CD4-positive, alpha-beta T cell (primary cell): Measurements from ENCODE around the gene CYP26C1. TPM values are rescaled to one million over a fixed set of nuclear protein-coding genes. Genes with fewer than 3 reads are reported as not detected.

Experiments used
- ATAC-seq: fragments of 200-7000 bp; cut with Tn5 transposase; one replicate; pipeline ENCODE4 v1.10.0; 2022; ENCODE audit warnings: mild to moderate bottlenecking; ENCODE audit not compliant: poor library complexity
- CTCF ChIA-PET: fragments of 350-600 bp; sonication (Branson Sonifier 250); formaldehyde crosslinking; loops from one replicate; lab custom pipeline; 2021; ENCODE audit warnings: antibody characterized with exemption, inconsistent platforms; lab: Charles Lee
- POLR2A ChIA-PET: fragments of 350-600 bp; sonication (Branson Sonifier 250); formaldehyde crosslinking; loops from one replicate; lab custom pipeline; 2021; ENCODE audit warnings: antibody characterized with exemption, inconsistent platforms; lab: Charles Lee
- DNase-seq, 14 experiments: peaks; one replicate each; pipeline ENCODE4 v3.0.0-alpha.2; 2013 to 2020; ENCODE audit warnings: mixed read lengths in 2 of 14
- H3K27ac ChIP-seq, 2 donors: one replicate each; pipeline versions ENCODE4 v1.5.1 to v1.7.0; 2013; ENCODE audit warnings: low read length in 2 of 2, low read depth in 1 of 2, mild to moderate bottlenecking in 1 of 2
- H3K27me3 ChIP-seq, 2 experiments: 1 replicate in 1 of 2; 2 replicates in 1 of 2; pipeline versions ENCODE4 v1.6.1 to v1.7.0; 2013; ENCODE audit warnings: low read length in 2 of 2, control low read depth in 1 of 2, mild to moderate bottlenecking in 1 of 2, moderate library complexity in 1 of 2; ENCODE audit not compliant: insufficient read depth in 2 of 2, control insufficient read depth in 1 of 2
- H3K36me3 ChIP-seq: one replicate; pipeline ENCODE4 v1.6.1; 2013; ENCODE audit warnings: low read length, control low read depth; ENCODE audit not compliant: insufficient read depth
- H3K4me1 ChIP-seq: one replicate; pipeline ENCODE4 v1.6.1; 2013; ENCODE audit warnings: low read length, control low read depth; ENCODE audit not compliant: insufficient read depth
- H3K4me3 ChIP-seq: one replicate; pipeline ENCODE4 v1.5.1; 2013; ENCODE audit warnings: mild to moderate bottlenecking, low read length, moderate library complexity
- H3K9me3 ChIP-seq, 2 experiments: 1 replicate in 1 of 2; 2 replicates in 1 of 2; pipeline versions ENCODE4 v1.6.1 to v1.7.0; 2013; ENCODE audit warnings: low read length in 2 of 2, mild to moderate bottlenecking in 2 of 2, control low read depth in 1 of 2, moderate library complexity in 1 of 2; ENCODE audit not compliant: control insufficient read depth in 1 of 2, insufficient read depth in 1 of 2
- H3K27ac Mint-ChIP-seq: one replicate; pipeline ENCODE4 v1.8.0; 2020; ENCODE audit warnings: mixed read lengths
- H3K27me3 Mint-ChIP-seq: one replicate; pipeline ENCODE4 v1.8.0; 2021; ENCODE audit warnings: mixed read lengths
- H3K36me3 Mint-ChIP-seq: one replicate; pipeline ENCODE4 v1.8.0; 2021; ENCODE audit warnings: low read depth, mixed read lengths
- H3K4me1 Mint-ChIP-seq: one replicate; pipeline ENCODE4 v1.8.0; 2021; ENCODE audit warnings: low read depth, mixed read lengths
- H3K4me3 Mint-ChIP-seq: one replicate; pipeline ENCODE4 v1.8.0; 2020; ENCODE audit warnings: mild to moderate bottlenecking, mixed read lengths
- H3K9me3 Mint-ChIP-seq: one replicate; pipeline ENCODE4 v1.8.0; 2020; ENCODE audit warnings: mixed read lengths
- CTCF ChIP-seq: fragments of 200-600 bp; IDR thresholded peaks from one replicate; pipeline ENCODE4 v1.8.0; 2022; ENCODE audit warnings: antibody characterized with exemption, mild to moderate bottlenecking
- intact Hi-C, 2 experiments: fragments of 100-400 bp; cut with DNase I in 1 of 2; cut with micrococcal nuclease in 1 of 2; formaldehyde crosslinking; loops; one replicate each; pipeline versions ENCODE4 v1.15.1 to v1.9.0; 2023 to 2025; cut with DNase I, micrococcal nuclease
- total RNA-seq, 174 experiments: library from RNA in 2 of 174; stranded (reverse) in 2 of 174; gene quantifications; one replicate each; pipeline ENCODE4 v1.2.3 and lab custom pipeline; 2021 to 2026

Gene CYP26C1
- total RNA-seq, 2 experiments from 2014 or later = 0.14 TPM; not detected in 1

GRCh38 chr10:93090619-93091018 lies 30.0 kb downstream of the CYP26C1 start:
- no peak for DNase-seq
- Mint-ChIP-seq H3K4me1 (no peaks in the 10 kb centered on the region), H3K27me3 (peaks cover 13% of the 10 kb centered on the region), H3K4me3 (no peak overlapping the region), H3K36me3 (no peaks in the 10 kb centered on the region), H3K27ac (no peak overlapping the region), H3K9me3 (no peaks in the 10 kb centered on the region)
- intact Hi-C loops = no loop called here
- Histone ChIP-seq H3K27me3 (no peaks in the 10 kb centered on the region), H3K9me3 (no peaks in the 10 kb centered on the region), H3K27ac (no peak overlapping the region), H3K4me3 (no peak overlapping the region), H3K4me1 (no peaks in the 10 kb centered on the region), H3K36me3 (no peaks in the 10 kb centered on the region)
- no peak for TF ChIP-seq CTCF
- ATAC-seq = no peak
- POLR2A ChIA-PET = no interaction called here
- CTCF ChIA-PET = no interaction called here

DNA sequence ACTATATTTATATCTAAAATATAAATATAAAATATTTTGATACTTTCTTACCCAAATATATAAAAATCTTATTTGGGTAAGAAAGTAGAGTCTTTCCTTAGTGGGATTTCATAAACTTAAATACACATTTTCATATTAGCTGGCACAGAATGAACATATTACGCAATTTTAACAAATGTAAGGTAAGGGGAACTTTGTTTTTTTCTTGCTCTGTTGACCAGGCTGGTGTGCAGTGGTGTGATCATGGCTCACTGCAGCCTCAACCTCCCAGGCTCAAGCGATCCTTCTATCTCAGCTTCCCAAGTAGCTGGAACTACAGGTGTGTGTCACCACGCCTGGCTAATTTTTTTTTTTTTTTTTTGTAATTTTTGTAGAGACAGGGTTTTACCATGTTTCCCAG lies 31.4 kb downstream of the CYP26C1 start:
- H3K27me3 Mint-ChIP-seq = peaks cover 13% of the 10 kb centered on the region
- H3K9me3 Mint-ChIP-seq = no peaks in the 10 kb centered on the region
- CTCF ChIA-PET = no interaction called here
- Histone ChIP-seq H3K27me3 (no peaks in the 10 kb centered on the region), H3K9me3 (no peaks in the 10 kb centered on the region), H3K27ac (no peak overlapping the region), H3K4me1 (no peaks in the 10 kb centered on the region), H3K36me3 (no peaks in the 10 kb centered on the region), H3K4me3 (no peak overlapping the region)
- intact Hi-C loops = no loop called here
- no peak for ATAC-seq
- no peaks in the 10 kb centered on the region for H3K4me1 Mint-ChIP-seq
- H3K36me3 Mint-ChIP-seq = no peaks in the 10 kb centered on the region
- no peak for TF ChIP-seq CTCF
- H3K4me3 Mint-ChIP-seq = no peak overlapping the region
- POLR2A ChIA-PET = no interaction called here
- DNase-seq = no peak
- no peak overlapping the region for H3K27ac Mint-ChIP-seq

- POLR2A ChIA-PET = no interaction called here
- H3K9me3 Mint-ChIP-seq = no peaks in the 10 kb centered on the region
- Histone ChIP-seq H3K36me3 (no peaks in the 10 kb centered on the region), H3K9me3 (no peaks in the 10 kb centered on the region), H3K27me3 (no peaks in the 10 kb centered on the region), H3K27ac (no peak overlapping the region), H3K4me1 (no peaks in the 10 kb centered on the region), H3K4me3 (no peak overlapping the region)
- no peaks in the 10 kb centered on the region for H3K4me1 Mint-ChIP-seq
- no peak overlapping the region for H3K27ac Mint-ChIP-seq
- peaks cover 6% of the 10 kb centered on the region for H3K27me3 Mint-ChIP-seq
- CTCF ChIA-PET = no interaction called here
- TF ChIP-seq CTCF = no peak
- H3K4me3 Mint-ChIP-seq = no peak overlapping the region
- H3K36me3 Mint-ChIP-seq = no peaks in the 10 kb centered on the region
- ATAC-seq (no peak), DNase-seq (no peak)
- intact Hi-C loops = no loop called here
Observed at GRCh38 chr10:93095225-93095624, 34.6 kb downstream of the CYP26C1 start.
